Gastrocnemius medialis (tissue), 4 donors: ENCODE data around the gene ISG15.

ENCODE experiments used
- CTCF ChIP-seq, 5 experiments: fragments of 450-650 bp in 3 of 5; fragments of 200-600 bp in 2 of 5; sonication (generic) in 2 of 5; IDR thresholded peaks in 4 of 5; conservative IDR thresholded peaks in 1 of 5; 1 replicate in 4 of 5; 2 replicates in 1 of 5; pipeline ENCODE4 v1.5.1; 2016 to 2019; ENCODE audit warnings: antibody characterized with exemption in 5 of 5, mild to moderate bottlenecking in 3 of 5, moderate library complexity in 3 of 5
- POLR2A ChIP-seq, 2 donors: fragments of 450-650 bp; IDR thresholded peaks; one replicate each; pipeline ENCODE4 v1.6.1; 2017; ENCODE audit warnings: antibody characterized with exemption in 2 of 2, mild to moderate bottlenecking in 2 of 2, moderate library complexity in 2 of 2

- TF ChIP-seq POLR2A (IDR thresholded peaks at IDR 0.05) (no peak), CTCF (IDR thresholded peaks at IDR 0.05 in 4 of 5, conservative IDR thresholded peaks at IDR 0.05 in 1 of 5) (no peak)
These were observed 32.9 kb downstream of the ISG15 start for GRCh38 chr1:1046243-1046642.
